Cerebellar cortex (tissue), 1 donor: ENCODE measurements around the gene STX11.

Experiments used
- DNase-seq: peaks from one replicate; pipeline ENCODE4 v3.0.0-alpha.2; 2015; ENCODE audit warnings: low spot score

The STX11 gene

DNA sequence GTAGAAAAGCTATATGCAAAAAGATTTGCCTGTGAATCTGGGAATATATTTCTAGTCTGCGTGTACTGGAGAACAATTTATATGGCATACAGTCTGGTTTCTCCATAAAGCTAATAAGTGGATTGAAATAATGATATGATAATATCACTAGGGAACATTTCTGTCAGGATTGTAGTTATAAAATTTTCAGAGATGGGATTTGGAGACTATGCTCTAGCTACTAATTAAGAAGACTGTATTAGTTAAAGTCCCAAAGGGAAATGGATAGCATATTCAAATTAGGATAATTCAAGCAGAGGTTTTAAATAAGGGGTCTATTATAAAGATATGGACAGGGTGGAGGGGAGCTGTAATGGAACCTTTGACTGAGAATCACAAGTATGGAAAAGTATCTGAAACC, 7.2 kb upstream of the STX11 start:
- no peak for DNase-seq

GRCh38 chr6:144143878-144144277, 6.4 kb upstream of the STX11 start:
- DNase-seq: no peak

GRCh38 chr6:144144996-144145395, 5.3 kb upstream of the STX11 start:
- DNase-seq: no peak

- DNase-seq: no peak
Measured at GRCh38 chr6:144145541-144145940, 4.8 kb upstream of the STX11 start.

DNA sequence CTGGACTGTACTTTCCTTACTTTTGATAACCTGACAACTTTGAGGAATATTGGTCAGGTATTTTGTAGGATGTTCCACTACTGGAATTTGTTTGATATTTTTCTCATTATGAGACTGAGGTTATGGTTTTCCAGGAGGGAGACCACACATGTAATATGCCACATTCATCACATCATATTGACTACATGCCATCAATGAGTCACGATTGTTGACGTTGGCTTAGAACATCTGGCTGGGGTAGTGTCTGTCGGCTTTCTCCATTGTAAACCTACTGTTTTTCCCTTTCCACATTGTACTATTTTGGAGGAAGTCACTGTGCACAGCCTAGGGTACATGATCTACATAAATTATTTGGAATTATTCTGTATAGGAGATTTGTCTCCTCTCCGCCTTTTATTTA, 1.4 kb upstream of the STX11 start:
- DNase-seq: no peak

- DNase-seq: no peak
Measured at GRCh38 chr6:144149558-144149893, 791 bp upstream of the STX11 start.

DNA sequence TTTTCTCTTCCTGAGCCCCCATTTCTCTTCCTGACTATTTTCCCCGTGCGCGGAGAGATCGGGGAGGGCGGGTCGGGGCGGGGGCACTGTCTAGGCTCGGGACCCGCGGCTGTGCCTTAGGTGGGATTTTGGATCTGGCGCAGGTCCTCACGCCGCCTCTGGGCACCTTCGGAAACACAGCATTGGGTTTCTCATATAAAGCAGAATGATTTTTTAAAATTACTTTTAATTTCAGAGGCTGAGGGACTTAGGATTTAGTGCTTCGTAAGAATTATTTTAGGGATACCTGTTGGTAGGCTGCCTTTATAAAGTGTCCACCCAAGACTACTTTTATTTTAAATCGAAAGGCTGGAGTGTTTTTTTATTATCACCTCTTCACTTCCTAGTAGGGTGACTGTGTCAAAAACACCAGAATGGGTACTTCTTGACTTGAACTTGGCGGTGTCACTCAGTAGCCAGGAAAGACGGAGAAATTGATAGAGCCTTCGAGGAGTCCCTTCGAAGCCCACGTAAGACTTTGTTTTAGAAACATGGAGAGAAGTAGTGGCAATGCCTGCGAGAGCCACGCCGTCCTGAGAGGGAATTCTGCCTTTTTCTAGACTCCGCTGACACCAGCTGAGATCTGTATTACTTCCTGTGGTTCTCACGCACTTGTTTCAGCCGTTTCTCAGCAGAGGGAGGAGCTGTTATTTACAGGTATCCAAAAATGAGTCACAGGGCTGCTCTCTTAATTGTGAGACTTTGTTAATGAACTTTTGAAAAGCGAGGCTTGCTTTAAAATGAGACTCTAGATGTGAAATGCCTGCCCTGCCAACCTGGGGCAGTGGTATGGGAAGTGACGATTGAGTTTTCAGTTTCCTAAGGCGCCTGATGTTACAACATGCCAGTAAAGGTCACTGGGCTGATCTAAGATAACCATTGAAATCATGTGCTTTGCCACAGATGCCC, 667 bp downstream of the STX11 start:
- no peak for DNase-seq

DNA sequence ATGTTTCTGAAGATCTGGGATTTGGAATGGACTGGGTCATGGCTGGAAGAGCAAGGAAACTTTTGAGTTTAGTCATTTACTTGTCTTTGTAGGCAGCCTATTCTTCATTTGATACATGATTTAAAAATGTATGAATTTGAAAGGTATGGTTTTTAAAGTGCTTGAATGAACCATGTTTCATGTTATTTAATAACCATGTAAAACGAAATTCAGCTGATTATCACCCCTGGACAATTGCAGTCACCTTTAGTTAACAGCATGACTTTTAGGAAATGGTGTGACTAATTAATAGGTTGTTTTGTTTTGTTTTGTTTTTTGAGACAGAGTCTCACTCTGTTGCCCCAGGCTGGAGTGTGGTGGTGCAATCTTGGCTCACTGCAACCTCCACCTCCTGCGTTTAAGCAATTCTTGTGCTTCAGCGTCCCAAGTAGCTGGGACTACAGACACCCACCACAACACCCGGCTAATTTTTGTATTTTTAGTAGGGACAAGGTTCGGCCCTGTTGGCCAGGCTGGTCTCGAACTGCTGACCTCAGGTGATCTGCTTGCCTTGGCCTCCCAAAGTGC, 2.1 kb downstream of the STX11 start:
- DNase-seq: no peak

- no peak for DNase-seq
Measured at GRCh38 chr6:144153260-144153659, 2.9 kb downstream of the STX11 start.

- DNase-seq: no peak
Measured at GRCh38 chr6:144153971-144154370, 3.7 kb downstream of the STX11 start.

DNA sequence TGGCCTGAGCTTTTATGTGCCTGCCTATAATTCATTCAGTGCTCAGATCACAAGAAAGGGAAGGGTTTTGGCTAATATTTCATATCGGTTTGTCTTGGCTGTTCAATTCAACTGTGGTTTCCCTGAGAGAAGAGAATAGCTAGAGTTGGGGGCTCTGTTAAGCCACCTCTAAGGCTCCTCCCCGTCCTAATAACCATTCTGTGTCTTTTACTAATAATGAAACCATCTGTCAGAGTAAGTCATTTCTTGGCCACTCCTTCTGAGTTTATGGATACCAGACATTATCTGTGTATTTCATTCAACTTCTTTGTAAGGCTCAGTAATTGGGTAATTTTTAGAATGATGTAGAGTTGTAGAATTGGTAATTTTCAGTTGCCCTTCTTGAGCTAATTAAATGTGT, 5.2 kb downstream of the STX11 start:
- DNase-seq: no peak

GRCh38 chr6:144156338-144156737, 6.0 kb downstream of the STX11 start:
- DNase-seq: no peak

- DNase-seq: no peak
Measured at GRCh38 chr6:144156991-144157390, 6.7 kb downstream of the STX11 start.

- no peak for DNase-seq
Measured at GRCh38 chr6:144158133-144158532, 7.8 kb downstream of the STX11 start.

- no peak for DNase-seq
Measured at GRCh38 chr6:144159223-144159622, 8.9 kb downstream of the STX11 start.

- DNase-seq: no peak
Measured at GRCh38 chr6:144159742-144160141, 9.4 kb downstream of the STX11 start.

- no peak for DNase-seq
Measured at GRCh38 chr6:144160431-144161005, 10.2 kb downstream of the STX11 start.

DNA sequence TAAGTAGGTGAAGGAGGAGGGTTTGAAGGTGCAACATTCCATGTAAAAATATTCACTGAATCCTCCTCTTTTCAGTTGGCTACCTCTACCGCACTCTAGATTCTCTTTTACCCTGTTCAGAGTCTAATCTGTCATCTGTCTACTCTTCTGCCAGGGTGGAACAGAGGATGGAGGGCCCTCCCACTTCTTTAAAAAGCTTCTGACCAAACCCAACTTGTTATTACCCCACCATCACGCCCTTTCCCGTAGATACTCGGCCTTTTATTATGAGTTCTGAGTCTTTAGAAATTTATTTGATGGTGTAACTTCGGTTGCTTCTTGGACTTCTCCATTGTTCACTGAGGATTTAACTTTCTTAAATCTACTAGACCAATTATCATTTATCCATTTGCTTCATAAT, 11.7 kb downstream of the STX11 start:
- no peak for DNase-seq

DNA sequence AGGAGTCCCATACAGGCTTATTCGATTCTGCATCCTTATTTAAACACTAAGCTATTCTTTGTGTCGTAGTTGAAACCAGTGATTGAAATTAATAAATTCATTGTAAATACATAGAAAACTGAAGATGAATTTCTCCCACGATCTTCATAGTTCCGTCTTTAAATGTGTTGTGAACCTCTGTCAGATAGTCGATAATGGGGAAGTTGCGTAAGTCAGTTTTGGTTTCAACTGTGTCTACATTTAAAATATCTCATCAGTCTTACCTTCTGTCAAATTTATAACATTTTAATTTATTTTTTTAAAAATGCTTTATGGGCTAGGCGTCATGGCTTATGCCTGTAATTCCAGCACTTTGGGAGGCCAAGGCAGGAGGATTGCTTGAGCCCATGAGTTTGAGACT, 12.7 kb downstream of the STX11 start:
- no peak for DNase-seq

DNA sequence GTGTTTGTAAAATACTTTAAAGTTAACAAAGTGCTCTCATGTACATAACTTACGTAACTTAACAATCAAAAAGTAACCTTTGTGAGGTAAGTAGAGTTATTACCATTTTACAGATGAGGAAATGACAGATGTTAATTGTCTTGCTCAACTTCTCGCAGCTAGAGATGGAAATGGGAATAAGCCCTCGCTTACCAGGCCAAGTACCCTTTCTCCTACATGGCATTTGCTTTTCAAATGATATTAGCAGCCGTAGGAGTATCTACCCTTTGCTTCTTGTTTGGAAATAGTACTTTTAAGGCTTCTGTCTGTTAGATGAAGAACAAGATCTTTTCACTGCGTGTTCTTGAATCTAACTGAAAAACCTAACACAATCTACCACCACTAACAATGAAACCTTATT, 15.5 kb downstream of the STX11 start:
- no peak for DNase-seq

GRCh38 chr6:144170044-144170443, 19.7 kb downstream of the STX11 start:
- no peak for DNase-seq

DNA sequence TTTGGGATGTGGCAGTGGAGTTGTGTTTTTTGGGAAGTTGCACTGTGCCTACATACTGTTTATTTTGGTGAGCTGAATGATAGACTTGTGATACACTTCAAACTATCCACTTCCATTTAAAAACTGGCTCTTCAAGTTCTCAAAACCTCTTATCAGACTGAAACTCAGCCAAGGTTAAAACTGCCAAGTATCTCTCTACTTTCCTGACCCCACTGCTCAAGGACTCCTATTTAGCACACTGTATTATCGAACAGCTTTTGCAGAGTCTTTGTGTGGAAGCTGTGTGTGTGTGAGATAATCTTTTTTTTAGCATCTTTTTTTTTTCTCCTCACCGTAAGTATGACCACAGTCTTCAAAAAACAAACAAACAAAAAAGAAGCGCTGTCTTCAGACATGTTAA, 21.1 kb downstream of the STX11 start:
- DNase-seq: no peak

GRCh38 chr6:144174006-144174405, 23.7 kb downstream of the STX11 start:
- no peak for DNase-seq

GRCh38 chr6:144176043-144176442, 25.7 kb downstream of the STX11 start:
- no peak for DNase-seq
